ENCODE results near the gene SRC.

SRC gene

GRCh38 chr20:37327748-37328147 lies 18.2 kb upstream of the SRC start:
- no peak overlapping the region for H3K4me3 ChIP-seq (ENCODE audit: low read depth, low read length)
- TF ChIP-seq CTCF (IDR thresholded peaks at IDR 0.05; ENCODE audit: low read depth, low read length, missing control alignments) = no peak
- DNase-seq (ENCODE audit: low read depth) = peak; percentile 32
- in situ Hi-C loops (cut with HindIII; ENCODE audit: low sequenced_read_pairs) = loop anchor here (5.0 kb wide), 1 partner anchor 45 kb away; no protein-coding TSS in a partner anchor

GRCh38 chr20:37328149-37328945 lies 17.6 kb upstream of the SRC start:
- no peak for TF ChIP-seq CTCF (IDR thresholded peaks at IDR 0.05; ENCODE audit: low read depth, low read length, missing control alignments)
- in situ Hi-C loops (cut with HindIII; ENCODE audit: low sequenced_read_pairs) = loop anchor here (5.0 kb wide), 1 partner anchor 44 kb away; no protein-coding TSS in a partner anchor
- DNase-seq (ENCODE audit: low read depth) = no peak
- no peak overlapping the region for H3K4me3 ChIP-seq (ENCODE audit: low read depth, low read length)

- TF ChIP-seq CTCF (IDR thresholded peaks at IDR 0.05; ENCODE audit: low read depth, low read length, missing control alignments) = no peak
- H3K4me3 ChIP-seq (ENCODE audit: low read depth, low read length) = no peak overlapping the region
- in situ Hi-C loops (cut with HindIII; ENCODE audit: low sequenced_read_pairs) = loop anchor here (5.0 kb wide), 2 partner anchors 43 to 68 kb away; no protein-coding TSS in a partner anchor
- DNase-seq (ENCODE audit: low read depth) = no peak
These were observed 16.3 kb upstream of the SRC start for GRCh38 chr20:37329481-37330165.

GRCh38 chr20:37330316-37330715 lies 15.6 kb upstream of the SRC start:
- no peak for TF ChIP-seq CTCF (IDR thresholded peaks at IDR 0.05; ENCODE audit: low read depth, low read length, missing control alignments)
- in situ Hi-C loops (cut with HindIII; ENCODE audit: low sequenced_read_pairs) = loop anchor here (5.0 kb wide), 1 partner anchor 67 kb away; no protein-coding TSS in a partner anchor
- no peak for DNase-seq (ENCODE audit: low read depth)
- no peak overlapping the region for H3K4me3 ChIP-seq (ENCODE audit: low read depth, low read length)

- DNase-seq (ENCODE audit: low read depth) = no peak
- in situ Hi-C loops (cut with HindIII; ENCODE audit: low sequenced_read_pairs) = loop anchor here (5.0 kb wide), 1 partner anchor 66 kb away; no protein-coding TSS in a partner anchor
- H3K4me3 ChIP-seq (ENCODE audit: low read depth, low read length) = no peak overlapping the region
- no peak for TF ChIP-seq CTCF (IDR thresholded peaks at IDR 0.05; ENCODE audit: low read depth, low read length, missing control alignments)
These were observed 14.7 kb upstream of the SRC start for GRCh38 chr20:37331060-37331857.
